Measurements from ENCODE around the gene OTOP2.

Gene OTOP2

DNA sequence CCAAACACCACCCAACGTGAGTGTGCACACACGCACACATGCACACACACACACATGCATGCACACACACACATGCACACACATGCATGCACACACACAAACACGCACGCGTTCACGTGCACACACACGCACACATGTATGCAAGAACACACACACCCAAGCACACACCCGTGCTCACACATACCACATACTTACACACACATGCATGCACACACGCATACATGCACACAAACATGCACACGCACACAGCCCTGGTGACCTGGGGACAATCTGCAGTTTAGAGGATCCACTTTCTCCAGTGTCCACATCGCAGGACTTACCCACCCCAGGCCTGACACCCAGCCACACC is 7.2 kb upstream of the OTOP2 start:
- no peaks in the 10 kb centered on the region for H3K4me1 ChIP-seq (ENCODE audit: control insufficient read depth in 1 of 2, insufficient read depth in 1 of 2, low read depth in 1 of 2, low read length in 1 of 2)
- TF ChIP-seq, protein P1, sequence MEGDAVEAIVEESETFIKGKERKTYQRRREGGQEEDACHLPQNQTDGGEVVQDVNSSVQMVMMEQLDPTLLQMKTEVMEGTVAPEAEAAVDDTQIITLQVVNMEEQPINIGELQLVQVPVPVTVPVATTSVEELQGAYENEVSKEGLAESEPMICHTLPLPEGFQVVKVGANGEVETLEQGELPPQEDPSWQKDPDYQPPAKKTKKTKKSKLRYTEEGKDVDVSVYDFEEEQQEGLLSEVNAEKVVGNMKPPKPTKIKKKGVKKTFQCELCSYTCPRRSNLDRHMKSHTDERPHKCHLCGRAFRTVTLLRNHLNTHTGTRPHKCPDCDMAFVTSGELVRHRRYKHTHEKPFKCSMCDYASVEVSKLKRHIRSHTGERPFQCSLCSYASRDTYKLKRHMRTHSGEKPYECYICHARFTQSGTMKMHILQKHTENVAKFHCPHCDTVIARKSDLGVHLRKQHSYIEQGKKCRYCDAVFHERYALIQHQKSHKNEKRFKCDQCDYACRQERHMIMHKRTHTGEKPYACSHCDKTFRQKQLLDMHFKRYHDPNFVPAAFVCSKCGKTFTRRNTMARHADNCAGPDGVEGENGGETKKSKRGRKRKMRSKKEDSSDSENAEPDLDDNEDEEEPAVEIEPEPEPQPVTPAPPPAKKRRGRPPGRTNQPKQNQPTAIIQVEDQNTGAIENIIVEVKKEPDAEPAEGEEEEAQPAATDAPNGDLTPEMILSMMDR (IDR thresholded peaks at IDR 0.05): no peak
- H3K4me3 ChIP-seq (ENCODE audit: low read depth in 1 of 2, low read length in 1 of 2): no peak overlapping the region
- no peaks in the 10 kb centered on the region for H3K9me3 ChIP-seq
- H3K27ac ChIP-seq: no peak overlapping the region
- H3K36me3 ChIP-seq: no peaks in the 10 kb centered on the region
- peaks cover 57% of the 10 kb centered on the region for H3K27me3 ChIP-seq

DNA sequence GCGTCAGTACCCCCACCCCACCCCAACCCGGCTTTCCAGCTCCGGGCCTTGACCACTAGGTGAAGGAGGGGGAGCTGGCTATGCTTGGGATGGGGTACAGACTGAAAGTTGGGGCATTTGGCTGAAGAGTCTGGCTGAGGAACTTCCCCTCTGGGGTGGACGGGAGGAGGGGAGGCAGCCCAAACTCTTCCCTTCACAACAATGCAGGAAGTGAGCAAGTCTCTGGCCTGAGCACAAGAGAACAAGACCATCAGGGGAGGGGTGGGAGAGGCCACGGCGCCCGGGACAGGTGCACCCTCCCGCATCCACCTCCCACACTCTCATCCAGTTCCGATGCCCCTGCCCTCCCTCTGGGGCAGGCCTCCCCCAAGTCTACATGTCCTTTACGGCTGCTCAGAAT is 6.6 kb upstream of the OTOP2 start:
- TF ChIP-seq, protein P1 (IDR thresholded peaks at IDR 0.05): no peak
- no peak overlapping the region for H3K4me3 ChIP-seq (ENCODE audit: low read depth in 1 of 2, low read length in 1 of 2)
- no peaks in the 10 kb centered on the region for H3K9me3 ChIP-seq
- peaks cover 63% of the 10 kb centered on the region for H3K27me3 ChIP-seq
- no peak overlapping the region for H3K27ac ChIP-seq
- no peaks in the 10 kb centered on the region for H3K4me1 ChIP-seq (ENCODE audit: control insufficient read depth in 1 of 2, insufficient read depth in 1 of 2, low read depth in 1 of 2, low read length in 1 of 2)
- no peaks in the 10 kb centered on the region for H3K36me3 ChIP-seq

DNA sequence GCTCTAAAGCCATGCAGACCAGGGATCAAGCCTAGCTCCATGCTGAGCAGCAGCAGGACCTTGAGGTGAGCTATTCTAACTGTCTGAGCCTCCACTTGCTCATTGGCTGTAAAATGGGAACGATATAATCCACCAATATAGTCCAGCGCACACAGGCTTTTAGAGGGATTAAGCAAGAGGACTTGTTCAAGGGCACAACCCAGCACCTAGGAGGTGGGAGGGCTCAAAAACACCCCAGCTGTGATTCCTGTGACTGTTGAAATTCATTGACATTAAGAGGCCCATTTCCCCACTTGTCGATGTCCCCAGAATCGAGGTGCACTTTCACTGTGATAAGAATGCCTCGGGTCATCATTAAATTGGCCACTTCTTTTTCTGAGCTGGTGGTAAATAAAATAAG is 5.2 kb upstream of the OTOP2 start:
- Histone ChIP-seq H3K9me3 (no peaks in the 10 kb centered on the region), H3K4me1 (ENCODE audit: control insufficient read depth in 1 of 2, insufficient read depth in 1 of 2, low read depth in 1 of 2, low read length in 1 of 2) (peaks cover 3 to 12% of the 10 kb centered on the region in 2 experiments), H3K27ac (no peak overlapping the region), H3K27me3 (peaks cover 77% of the 10 kb centered on the region), H3K4me3 (ENCODE audit: low read depth in 1 of 2, low read length in 1 of 2) (no peak overlapping the region), H3K36me3 (no peaks in the 10 kb centered on the region)
- TF ChIP-seq, protein P1 (IDR thresholded peaks at IDR 0.05): no peak

DNA sequence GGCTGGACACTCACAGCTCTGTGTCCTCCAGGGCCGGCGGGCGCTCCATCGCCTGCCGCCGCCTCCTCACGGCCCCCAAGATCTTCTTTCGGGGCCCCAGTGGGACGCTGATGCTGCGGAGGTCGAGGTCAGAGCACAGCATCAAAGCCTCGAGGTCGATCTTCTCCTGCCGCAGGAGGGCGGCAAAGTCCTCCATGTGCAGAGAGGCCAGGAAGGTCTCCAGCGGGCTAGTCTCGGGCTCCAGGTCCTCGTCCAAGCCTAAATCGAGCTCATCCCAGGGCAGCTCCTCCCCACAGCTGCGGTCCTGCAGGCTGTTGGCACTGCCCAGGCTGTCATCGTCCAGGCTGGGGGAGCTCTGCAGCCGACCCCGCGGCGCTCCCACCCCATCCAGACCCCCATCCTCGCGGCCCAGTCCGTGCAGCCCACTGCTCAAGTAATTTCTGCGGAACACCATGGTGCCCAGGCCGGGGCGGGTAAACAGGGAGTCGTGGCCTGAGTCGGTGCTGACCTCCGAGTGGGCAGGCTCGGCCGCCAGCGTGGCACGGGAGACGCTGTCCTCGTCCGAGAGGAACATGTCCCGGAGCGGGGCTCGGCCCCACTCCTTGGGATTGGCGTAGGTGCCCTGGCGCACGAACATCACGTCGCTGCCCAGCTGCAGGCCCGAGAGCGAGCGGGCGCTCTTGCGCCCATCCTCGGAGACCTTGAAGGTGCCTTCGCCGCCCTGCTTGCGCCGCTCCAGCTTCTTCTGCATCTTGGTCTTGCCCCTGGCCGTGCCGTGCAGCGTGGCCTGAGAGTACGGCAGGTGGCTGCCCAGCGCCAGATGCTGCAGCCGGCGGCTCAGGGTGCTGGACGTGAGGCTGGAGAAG is 4.4 kb upstream of the OTOP2 start:
- no peak overlapping the region for H3K27ac ChIP-seq
- peaks cover 85% of the 10 kb centered on the region for H3K27me3 ChIP-seq
- peaks cover 10 to 20% of the 10 kb centered on the region in 2 experiments for H3K4me1 ChIP-seq (ENCODE audit: control insufficient read depth in 1 of 2, insufficient read depth in 1 of 2, low read depth in 1 of 2, low read length in 1 of 2)
- TF ChIP-seq, protein P1 (IDR thresholded peaks at IDR 0.05): no peak
- no peak overlapping the region for H3K4me3 ChIP-seq (ENCODE audit: low read depth in 1 of 2, low read length in 1 of 2)
- no peaks in the 10 kb centered on the region for H3K9me3 ChIP-seq
- no peaks in the 10 kb centered on the region for H3K36me3 ChIP-seq

DNA sequence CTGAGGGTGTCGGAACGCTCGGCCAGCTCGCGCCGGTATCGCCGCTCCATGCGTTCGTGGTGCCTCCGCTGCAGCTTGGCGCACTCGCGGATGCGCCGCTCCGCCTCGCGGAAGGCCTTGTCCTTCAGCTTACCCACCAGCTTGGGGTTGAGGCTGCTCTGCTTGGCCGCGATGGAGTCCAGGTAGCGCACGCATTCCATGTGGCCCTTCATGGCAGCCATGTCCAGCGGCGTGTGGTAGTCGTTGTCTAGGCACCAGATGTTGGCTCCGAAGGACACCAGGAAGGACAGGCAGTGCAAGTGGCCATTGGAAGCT is 3.8 kb upstream of the OTOP2 start:
- TF ChIP-seq, protein P1 (IDR thresholded peaks at IDR 0.05): no peak
- peaks cover 85% of the 10 kb centered on the region for H3K27me3 ChIP-seq
- no peak overlapping the region for H3K4me3 ChIP-seq (ENCODE audit: low read depth in 1 of 2, low read length in 1 of 2)
- H3K36me3 ChIP-seq: no peaks in the 10 kb centered on the region
- H3K9me3 ChIP-seq: no peaks in the 10 kb centered on the region
- peaks cover 10 to 21% of the 10 kb centered on the region in 2 experiments for H3K4me1 ChIP-seq (ENCODE audit: control insufficient read depth in 1 of 2, insufficient read depth in 1 of 2, low read depth in 1 of 2, low read length in 1 of 2)
- no peak overlapping the region for H3K27ac ChIP-seq

Data from neutrophil (primary cell).